NCI-H128 (cell line): Measurements from ENCODE around the gene HIP1R.

Experiments
- DNase-seq: peaks from one replicate; lab custom pipeline; 2025; ENCODE audit not compliant: unreplicated experiment; lab: John Stamatoyannopoulos, UW

Gene HIP1R

GRCh38 chr12:122827258-122827657, 8.0 kb upstream of the HIP1R start:
- no peak for DNase-seq

- no peak for DNase-seq
Measured at GRCh38 chr12:122830517-122831214, 4.6 kb upstream of the HIP1R start.

DNA sequence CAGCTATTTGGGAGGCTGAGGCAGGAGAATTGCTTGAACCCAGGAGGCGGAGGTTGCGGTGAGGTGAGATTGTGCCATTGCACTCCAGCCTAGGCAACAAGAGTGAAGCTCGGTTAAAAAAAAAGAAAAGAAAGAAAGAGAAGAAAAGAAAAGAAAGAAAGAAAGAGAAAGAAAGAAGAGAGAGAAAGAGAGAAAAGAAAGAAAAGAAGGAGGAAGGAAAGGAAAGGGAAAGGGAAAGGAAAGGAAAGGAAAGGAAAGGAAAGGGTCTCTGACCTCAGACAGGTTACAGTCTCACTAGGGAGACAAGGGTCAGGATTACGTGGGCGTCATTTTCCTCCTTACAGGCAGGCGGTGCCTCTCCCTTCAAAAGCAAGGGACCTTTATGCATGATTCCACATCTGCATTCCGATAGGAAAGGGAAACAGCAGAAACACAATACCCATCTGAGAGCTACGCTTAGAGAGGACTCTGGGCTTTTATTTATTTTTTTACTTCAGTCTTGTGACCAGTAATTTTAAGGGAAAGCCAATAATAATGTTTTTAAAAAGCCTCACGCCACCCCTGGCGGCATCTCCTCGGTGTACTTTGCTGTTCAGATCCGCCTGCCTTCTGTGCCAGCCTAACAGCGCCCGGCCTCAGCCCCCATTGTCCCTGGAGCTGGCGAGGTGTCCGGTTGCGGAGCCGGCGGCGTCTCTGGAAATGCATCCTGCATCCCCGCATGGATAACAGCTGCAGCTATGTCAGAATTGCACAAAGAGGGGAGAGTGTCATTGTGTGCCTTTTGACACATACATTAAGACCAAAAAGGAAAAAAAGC, 945 bp upstream of the HIP1R start:
- DNase-seq, result peak; percentile 63

DNA sequence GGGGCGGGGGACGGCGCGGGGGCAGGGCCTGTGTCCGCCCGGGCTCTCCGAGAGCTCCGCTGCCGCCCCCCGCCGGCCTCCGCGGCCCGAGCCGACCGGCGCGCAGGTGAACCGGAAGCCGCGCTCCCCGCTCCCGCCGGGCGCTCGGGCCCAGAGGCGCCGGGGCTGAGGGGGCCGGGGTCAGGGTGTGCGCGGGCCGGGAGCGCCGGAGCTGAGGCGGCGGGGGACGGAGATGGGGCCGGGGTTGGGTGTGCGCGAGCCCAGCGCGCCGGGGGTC, 431 bp downstream of the HIP1R start:
- DNase-seq, result no peak

DNA sequence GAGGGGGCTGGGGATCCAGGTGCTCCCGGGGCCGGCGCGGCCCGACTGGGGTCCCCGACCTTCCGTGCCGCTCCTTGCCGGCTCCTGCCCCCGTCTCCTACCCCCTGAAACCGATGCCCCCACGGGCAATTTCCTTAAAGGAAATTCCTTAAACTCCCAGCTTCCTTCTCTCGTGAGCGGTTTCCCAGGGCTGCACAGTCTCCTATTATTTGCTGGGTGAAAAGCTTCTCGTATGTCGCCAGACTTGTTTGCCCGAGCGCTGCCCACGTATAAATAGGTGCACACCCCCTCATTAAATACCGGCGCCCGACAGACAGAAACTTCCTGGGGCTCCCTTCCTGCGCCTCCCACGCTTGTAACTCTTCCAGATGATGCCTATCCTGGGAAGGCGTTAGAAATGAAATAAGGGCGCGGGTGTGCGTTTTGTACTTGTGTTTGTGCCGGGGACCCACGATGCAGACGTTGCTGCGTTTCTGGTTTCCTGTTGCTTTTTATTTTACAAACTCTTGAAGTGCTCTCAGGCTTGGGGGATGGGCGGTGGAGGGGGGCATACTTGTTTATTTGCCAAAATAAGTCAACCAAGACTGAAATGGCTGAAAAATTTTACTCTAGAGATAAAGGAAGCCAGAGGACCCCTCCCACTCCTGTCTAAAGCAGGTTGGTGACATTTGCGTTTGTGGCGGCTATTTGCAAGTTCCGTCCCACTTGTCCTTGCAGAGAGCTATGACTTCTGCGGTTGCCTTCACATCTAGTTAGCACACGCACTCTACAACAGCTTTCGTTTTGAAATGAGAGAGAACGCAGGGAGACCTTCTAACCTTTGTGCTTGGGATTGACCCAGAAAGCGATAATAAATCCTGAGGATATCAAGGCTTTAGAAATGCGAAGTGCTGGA, 1.0 kb downstream of the HIP1R start:
- no peak for DNase-seq

DNA sequence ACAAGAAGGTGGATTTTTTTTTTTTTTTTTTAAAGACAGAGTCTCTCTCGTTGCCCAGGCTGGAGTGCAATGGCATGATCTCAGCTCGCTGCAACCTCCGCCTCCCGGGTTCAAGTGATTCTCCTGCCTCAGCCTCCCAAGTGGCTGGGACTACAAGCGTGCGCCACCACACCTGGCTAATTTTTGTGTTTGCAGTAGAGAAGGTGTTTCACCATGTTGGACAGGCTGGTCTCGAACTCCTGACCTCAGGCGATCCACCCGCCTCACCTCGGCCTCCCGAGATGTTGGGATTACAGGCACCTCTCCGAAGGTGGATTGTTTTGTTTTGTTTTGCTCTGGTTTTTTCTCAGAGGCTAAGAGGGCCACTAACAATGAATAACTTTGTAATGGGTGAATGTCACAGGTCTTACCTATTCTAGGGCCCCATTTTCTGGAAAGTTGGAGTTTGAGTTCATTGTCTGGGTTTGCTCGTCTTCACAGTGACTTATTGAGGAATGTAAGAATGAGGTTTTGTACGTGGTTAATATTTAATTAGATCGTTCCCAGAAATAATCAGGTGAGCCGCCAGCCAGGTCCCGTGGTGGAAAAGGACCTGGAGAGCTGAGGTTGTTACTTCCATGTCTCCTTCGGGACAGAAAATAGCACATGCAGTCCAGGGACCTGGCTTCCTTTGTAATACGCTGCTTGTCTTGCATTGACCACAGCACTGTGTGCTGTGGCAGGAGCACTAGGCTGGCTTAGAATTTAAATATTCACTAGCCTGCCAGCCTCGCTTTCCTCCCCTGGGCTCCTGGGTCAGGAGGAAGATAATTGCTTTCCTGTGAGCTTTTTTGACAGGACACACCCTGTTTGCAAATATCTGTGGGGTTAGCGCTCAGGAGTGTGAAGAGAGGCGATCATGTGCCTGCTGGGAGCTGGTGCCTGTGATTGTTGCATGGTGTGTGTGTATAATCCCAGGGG, 2.3 kb downstream of the HIP1R start:
- no peak for DNase-seq

- DNase-seq, result no peak
Measured at GRCh38 chr12:122838841-122839240, 3.6 kb downstream of the HIP1R start.

GRCh38 chr12:122839907-122840554, 4.8 kb downstream of the HIP1R start:
- no peak for DNase-seq

- DNase-seq, result no peak
Measured at GRCh38 chr12:122840580-122841513, 5.6 kb downstream of the HIP1R start.

- DNase-seq, result no peak
Measured at GRCh38 chr12:122841544-122842321, 6.5 kb downstream of the HIP1R start.

- no peak for DNase-seq
Measured at GRCh38 chr12:122842505-122843405, 7.5 kb downstream of the HIP1R start.

DNA sequence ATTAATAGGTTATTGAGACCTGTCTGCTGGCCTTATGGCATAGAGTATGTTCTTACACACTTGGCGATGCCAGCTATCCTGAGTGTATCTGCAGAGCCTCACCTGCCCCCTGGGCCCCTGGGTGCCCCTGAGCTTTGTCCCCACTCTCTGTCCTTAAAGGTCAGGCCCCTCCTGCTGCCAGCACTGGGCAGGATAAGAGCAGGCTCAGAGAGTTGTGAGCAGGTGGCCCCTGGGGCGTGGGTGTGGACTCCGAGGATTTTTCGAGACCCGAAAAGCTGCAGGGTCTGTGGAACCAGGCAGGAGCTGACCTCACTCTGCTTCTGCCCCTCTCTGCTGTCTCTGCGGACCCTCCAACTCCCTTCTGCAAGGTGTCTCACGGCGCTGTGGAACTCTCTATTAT, 8.2 kb downstream of the HIP1R start:
- DNase-seq, result no peak

DNA sequence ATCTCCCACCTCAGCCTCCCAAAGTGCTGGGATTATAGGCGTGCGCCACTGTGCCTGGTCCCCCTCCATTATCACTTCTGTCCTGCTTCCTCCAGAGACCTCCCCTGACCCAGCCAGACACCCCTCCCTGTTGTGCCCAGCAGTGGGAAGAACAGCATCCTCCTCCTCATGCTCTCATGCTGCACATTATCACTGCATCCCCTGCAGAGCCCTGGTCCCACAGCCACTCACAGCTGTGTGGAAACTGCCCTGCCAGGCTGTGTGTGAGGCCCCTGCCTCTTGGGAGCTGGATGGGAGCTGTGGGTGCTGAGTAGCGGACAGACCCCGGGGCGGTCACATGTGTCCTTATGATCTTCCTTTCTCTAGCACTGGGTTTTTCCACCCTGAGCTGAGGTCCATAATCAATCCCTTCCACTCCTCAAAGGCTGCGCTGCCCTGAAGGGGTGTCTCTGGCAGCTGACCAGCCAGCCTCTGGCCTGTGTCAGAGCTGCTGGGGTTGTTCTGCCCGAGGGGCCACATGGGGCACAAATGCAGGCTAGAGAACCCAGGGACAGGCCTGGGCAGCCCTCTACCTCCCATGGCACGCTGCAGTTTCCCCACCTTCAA, 9.2 kb downstream of the HIP1R start:
- no peak for DNase-seq

GRCh38 chr12:122845041-122845864, 10.0 kb downstream of the HIP1R start:
- no peak for DNase-seq

DNA sequence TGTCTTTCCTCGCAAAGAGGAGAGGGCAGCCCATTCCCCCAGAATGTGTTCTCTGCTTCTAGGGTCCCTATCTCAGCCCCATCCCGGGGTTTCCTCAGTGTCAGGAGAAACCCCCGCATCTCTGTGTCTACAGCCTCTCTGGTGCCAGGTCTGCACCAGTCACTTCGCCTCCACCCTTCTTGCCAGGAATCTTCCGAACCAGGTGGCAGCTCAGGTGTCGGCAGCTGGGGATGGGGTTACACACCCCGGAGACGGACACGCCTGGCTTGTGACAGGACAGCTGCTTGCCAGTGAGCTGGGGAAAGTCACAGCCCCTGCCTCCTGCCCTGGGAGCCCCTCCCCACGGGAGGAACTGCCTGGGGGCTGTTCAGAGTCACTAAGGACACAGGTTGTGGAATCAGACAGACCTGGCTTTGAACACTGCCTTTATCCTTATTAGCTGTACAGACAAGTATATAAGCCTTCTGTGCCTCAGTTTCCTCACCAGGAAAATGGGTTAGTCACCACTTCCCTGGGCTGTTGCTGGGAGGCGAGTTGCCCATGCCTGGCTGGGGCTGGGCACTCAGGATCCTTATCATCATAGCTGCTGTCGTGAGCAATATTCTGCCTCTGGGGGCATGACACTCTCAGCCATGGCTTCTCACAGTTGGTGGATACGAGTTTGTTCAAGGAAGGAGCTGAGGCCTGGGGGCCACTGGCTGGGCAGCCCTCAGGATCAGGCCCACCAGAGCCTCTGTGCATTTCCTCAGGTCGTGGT, 10.8 kb downstream of the HIP1R start:
- DNase-seq, result peak; percentile 25
